CMK (cell line): ENCODE results near the gene CNNM3.
"Not testable (repeated sequence)": the region's sequence is repeated elsewhere in the genome, so short reads cannot be mapped to it uniquely, and the experiment has no call there.

Experiments used
- DNase-seq: peaks from one replicate; pipeline ENCODE4 v3.0.0-alpha.2; 2010; ENCODE audit warnings: low read depth

Gene CNNM3

DNA sequence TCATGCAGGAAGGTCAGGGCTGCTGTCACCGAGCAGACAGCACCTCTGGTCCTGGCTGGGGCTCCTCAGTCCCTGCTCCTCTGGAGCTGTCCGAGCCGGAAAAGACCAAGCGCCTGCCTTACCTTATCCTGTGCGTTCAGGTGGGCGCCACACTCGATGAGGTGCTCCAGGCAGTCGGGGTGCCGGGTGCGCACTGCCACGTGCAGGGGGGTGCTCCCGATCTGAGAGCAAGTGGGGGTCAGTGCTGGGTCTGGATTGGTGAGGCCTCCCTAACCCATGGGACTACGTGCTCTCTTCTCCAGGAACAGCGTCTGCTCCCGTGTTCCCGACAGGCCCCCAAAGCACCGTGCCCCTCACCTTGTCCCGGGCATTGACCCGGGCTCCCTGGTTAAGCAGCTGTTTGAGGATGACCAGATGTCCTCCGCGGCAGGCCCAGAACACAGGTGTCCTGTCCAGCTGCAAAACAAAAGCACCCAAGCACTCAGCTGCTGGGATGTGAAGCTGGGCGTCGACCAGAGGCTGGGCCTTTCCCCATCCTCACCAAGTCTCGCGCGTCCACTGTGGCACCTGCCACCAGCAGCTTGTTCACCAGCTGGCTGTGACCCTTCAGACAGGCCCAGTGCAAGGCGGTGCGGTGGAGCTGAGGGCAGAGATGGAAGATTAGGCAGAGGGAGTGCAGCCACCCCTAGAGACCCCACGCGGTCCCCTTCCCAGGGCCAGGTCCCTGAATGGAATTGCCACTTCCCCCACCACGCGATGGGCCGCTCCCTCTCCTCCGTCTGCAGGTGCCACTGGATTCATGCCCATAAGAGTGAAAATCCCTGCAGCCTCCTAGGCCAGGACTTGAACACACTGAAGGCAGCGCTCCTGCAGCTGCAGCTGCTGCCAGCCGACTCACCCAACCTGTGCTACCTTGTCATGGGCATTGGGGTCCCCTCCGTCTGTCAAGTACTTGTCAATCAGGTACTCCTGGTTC is 24.1 kb downstream of the CNNM3 start:
- no peak for DNase-seq

DNA sequence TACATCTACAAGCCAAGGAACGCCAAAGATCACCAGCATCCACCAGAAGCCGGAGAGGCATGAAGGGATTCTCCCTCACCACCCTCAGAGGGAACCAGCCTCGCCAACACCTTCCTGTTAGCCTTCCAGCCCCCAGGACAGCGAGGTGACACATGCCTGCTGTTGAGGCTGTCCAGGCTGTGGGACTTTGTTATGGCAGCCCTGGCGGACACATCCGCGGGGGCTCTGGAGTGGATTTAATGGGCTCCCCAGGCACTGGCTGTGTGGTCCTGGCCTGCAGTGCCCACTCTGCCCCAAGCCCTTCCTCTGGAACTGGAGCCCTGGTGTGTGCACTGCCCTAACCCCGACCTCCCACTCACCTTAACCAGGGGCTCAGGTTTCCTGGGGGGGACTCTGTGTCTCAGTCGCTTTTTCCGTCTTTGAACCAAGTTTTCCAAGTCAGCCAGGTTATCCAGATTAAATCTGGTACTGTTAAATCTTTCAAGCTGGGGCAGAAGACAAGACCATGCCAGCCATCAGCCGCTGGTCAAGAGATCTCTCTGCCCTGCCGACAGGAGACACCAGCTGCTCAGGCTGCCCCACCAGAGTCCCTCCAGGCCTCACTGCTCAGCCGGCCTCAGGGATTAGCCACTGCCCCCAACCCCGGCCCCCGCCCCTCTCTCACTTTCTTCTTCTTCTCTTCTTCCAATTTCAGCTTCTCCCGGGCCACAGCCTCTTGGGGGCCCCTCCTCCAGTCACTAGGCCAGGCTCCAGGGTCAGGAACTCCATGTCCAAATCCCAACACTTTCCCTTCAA is 25.8 kb downstream of the CNNM3 start:
- no peak for DNase-seq

DNA sequence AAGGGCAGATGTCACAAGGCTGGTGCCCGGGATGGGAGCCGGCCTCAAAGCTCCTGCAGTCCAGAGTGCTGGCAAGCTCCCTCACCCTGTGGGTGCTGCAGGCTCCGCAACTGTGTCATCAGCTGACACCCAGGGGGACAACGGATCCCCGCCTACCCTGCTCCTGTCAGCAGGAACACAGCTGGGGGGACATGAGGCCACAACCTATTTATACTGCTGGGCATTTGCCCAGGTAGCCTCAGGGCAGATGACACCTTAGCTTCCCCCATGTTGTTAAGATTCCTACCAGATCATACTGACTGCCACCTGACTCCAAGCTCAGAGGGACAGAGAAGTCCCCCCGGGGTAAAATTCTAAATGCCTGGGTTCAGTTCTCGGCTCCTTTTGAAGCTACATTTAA is 26.5 kb downstream of the CNNM3 start:
- DNase-seq = no peak

DNA sequence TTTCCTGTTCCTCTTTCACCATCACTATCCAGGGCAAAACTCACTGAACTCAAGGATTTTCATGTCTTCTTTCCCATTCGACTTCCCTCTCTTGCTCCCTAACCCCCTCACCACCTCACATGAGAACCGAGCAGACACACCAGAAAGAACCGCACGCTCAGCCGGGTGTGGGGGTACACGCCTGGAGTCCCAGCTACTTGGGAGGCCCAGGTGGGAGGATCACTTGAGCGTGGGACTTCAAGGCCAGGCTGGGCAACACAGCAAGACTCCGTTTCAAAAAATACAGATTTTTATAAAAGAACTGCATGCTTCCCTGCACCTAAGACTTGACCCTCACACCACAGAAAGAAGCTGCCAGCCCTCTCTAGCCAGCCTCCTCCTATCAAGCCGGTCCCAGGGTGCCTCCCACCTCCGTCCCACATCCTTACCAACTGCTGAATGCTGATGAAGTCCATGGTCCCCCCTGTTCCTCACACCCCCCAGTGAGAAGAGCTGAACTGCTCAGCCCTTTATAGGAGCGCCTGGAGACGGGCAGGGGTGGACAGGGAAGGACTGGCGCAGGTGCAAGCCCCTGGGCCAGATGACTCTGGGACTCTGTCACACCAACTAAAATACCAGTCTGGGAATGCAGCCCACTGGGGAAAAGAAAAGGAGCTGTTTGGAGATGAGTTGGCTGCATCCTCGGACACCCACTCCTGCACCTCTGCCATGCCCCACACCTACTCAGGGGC is 27.6 kb downstream of the CNNM3 start, which contains the start of gene ANKRD23:
Gene ANKRD23, minus strand, starts transcription at position 484 of the 731 bp plus-strand sequence. Its CDS starts 29 bp downstream, at position 455.
- no peak for DNase-seq

DNA sequence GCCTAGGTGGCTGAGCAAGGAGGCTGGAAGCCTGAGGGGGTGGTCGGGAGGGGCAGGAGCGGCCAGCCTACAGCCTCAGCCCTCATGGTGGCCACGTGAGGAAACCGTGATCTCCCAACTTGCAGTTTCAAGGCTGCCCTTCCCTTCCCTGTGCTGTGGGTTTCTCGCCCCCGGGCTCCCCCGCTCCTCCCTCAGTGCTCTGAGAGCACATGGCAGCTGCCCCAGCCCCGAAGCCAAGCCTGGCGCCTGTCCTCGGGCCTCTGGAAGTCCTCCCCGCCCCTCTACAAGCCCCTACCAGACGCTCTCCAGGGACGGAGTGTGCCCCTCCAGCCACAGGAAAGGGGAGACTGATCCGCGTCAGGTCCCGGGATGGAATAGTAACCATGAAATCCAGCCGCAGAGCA is 28.3 kb downstream of the CNNM3 start:
- DNase-seq = no peak

DNA sequence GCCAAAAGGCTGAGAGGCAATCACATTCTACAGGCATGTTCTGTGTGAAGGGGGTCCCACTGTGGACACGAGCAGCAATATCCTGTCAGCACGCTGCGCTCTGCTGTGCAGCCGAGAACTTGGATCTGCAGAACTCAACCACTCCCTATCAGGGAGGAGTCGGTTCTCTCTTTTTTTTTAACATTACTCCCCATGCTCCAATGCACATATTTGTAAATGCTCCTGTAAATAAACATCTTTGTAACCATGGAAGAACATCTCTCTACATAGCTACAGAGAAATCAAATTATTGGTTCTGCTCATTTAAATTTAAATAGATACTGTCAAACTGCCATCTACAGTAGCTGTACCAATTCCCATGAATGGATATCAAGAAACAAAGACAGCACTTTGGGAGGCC is 30.8 kb downstream of the CNNM3 start:
- DNase-seq = no peak

DNA sequence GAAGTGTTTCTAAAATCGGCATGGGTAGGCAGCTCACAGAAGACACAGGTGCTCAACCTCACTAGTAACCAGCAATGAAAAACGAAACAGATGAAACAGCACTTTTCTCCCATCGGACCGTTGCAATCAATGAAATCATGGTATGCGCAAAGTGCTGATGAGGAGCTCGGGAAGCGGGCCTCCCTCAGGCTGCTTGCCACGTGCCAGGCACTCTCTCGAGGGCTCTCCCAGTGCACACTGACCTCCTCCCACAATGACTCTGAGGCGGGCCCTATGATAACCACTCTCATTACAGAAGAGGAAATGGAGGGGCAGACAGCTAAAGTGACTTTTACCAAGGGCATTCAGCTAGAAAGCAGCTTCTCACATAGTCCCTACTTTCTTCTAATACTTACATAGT is 31.5 kb downstream of the CNNM3 start:
- DNase-seq = no peak

DNA sequence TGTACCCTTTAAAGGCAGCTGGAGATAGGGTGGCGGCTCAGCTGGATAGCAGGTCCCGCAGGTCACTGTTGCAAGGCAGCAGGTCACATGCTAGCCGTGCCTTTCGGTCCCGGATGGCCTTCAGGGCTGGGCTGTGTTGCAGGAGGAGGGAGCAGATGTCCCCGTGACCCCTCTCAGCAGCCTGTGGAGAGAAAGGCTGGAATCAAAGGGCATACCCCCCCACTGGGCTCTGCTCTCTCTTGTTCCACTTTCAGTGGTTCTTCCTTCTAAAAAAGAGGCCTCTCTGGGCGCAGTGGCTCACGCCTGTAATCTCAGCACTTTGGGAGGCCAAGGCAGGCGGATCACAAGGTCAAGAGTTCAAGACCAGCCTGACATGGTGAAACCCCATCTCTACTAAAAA is 32.2 kb downstream of the CNNM3 start:
- DNase-seq = no peak

DNA sequence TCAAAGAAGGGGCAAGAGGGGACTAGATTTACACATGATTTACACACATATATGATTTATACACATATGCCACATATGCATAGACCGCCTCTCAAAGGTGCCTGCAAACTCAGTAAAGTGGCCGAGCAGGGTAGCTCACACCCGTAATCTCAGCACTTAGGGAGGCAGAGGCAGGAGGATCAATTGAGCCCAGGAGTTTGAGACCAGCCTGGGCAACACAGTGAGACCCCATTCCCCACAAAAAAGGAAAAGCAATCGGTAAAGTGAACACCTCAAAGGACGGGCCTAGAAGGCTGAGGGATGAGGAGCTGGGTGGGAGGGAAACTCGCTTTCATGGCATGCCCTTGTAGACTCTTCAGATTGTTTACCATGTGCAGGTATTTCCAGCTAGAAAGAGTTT is 36.6 kb downstream of the CNNM3 start:
- DNase-seq = no peak

DNA sequence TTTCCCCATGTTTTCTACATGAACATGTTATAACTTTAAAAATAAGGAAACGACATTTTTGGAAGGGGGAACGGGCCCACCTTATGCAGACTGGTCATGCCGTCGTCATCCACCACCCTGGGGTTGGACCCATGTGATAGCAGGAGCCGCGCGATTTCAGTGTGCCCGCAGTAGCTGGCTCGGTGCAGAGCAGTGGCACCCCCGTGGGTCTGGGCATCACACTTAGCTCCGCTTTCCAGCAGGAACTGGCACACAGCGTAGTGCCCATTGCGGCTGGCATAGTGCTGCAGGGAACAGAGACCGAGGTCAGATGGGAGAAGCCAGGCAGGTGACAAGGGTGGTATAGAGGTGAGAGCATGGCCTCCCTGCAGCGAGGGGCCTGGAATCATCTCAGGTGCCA is 37.3 kb downstream of the CNNM3 start:
- DNase-seq = no peak

DNA sequence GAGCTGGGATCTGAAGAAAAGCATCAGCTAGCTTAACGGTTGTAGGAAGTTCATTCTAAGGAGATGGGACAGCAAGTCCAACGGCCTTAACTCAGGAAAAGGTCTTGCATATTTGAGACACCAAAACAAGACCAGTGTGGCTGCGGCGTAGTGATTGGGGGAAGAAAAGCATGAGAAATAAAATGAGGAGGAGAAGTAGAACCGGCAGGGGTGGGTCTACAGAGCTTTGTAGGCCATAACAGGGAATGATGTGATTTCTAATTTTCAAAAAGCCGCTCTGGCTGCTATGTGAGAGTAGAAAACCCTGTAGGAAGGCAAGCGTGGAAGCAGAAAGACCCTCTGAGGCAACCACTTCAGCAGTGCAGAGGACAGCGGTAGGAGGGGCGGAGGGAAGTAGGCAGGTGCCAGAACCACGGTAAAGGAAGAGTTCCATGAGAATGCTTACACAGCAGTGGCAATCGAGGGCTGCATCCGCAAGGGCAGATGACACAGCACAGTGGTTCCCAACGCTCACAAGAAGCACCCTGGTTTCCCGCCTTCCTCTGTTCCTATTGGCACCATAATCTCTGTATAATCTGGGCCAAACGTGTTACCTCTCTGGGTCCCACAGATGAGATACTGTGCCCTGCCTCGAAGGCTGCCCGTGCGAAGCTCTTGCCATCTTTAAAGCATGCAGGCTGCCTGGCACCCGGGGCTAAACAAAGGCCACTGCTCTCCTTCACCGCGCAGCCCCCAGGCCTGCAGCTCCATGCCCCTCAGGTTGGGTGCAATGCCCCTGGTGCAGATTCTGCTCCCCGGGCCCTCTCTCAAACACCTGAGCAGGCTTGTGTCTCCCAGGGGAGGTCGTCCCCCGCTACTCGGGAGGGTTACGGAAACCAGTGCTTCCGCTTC is 41.0 kb downstream of the CNNM3 start:
- DNase-seq = no peak

DNA sequence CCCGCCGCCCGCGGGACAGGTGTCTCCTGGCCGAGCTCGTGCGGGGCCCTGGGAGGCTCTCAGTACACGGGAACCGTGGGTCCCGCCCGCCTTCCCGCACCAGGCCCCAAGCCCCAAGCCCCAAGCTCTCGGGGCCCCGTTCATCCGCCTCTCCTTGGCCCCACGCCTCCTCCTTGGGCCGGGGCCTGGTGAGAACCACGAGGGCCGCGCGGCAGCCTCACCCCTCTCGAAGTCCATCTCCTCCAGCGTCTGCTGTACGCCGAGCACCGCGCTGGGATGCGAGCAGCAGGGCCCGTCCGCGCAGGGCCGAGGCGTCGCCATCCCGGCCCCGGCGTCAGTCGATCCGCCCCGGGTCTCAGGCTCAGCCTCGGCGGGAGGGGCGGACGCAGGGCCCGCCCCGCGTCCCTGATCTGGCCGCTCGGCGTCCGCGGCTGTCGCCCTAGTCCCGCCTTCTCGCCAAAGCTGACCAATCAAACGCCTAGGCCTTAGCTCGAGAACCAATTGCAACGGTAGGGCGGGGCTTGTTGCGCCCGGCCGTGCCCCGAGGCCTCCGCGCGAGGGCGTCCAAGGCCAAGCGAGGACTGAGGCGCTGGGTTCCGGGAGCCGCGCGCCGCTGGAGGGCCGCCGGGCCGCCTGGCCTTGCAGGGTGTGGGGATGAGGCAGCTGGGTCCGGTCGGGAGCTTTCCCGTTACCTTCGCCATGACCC is 41.8 kb downstream of the CNNM3 start, which contains the start of gene ANKRD39:
Gene ANKRD39, minus strand, starts transcription at position 350 of the 706 bp plus-strand sequence. Its CDS starts 29 bp downstream, at position 321.
- DNase-seq = peak; percentile 96

DNA sequence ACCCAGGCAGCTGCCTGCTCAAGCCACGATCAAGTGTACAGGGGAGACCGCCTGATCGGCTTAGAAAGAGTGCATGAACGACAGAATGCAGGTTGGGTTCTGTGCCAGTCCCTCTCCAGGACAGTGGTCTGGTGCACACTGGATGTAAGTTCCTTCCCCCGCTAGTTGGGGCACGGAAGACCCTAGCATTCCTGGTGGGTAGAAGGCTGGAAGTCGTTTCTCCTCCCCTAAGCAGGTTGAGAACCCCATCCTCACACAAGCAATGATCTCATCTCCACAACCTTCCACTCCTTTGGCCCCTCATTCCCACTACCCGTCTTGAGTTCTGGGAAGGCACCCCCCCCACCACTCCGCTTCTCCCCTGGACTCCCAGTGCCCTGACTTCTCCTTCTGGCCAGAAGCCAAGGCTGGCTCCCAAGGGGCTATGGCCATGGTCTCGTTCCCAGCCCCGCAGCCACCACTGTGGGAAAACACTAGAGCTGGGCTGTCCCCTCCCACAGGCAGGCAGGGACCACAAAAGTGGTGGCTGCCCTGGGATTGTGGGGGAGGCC is 43.1 kb downstream of the CNNM3 start:
- DNase-seq = no peak

DNA sequence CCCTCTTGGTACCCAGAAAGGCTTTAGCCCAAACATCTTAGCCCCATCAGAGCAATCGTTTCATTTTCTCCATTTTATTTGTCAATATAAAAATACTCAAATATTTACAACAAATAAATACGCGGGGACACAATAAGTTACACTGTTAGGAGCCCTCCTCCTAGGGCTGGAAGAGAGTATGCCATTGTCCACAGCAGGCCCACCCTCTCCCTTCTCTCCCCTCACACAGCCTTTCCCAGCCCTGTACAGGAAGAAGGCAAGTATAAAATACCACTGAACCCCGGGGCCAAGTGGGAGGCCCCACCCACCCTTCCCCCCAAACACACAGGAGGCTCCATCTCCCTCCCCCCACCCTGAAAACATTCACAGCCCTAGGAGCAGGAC is 43.6 kb downstream of the CNNM3 start:
- no peak for DNase-seq

DNA sequence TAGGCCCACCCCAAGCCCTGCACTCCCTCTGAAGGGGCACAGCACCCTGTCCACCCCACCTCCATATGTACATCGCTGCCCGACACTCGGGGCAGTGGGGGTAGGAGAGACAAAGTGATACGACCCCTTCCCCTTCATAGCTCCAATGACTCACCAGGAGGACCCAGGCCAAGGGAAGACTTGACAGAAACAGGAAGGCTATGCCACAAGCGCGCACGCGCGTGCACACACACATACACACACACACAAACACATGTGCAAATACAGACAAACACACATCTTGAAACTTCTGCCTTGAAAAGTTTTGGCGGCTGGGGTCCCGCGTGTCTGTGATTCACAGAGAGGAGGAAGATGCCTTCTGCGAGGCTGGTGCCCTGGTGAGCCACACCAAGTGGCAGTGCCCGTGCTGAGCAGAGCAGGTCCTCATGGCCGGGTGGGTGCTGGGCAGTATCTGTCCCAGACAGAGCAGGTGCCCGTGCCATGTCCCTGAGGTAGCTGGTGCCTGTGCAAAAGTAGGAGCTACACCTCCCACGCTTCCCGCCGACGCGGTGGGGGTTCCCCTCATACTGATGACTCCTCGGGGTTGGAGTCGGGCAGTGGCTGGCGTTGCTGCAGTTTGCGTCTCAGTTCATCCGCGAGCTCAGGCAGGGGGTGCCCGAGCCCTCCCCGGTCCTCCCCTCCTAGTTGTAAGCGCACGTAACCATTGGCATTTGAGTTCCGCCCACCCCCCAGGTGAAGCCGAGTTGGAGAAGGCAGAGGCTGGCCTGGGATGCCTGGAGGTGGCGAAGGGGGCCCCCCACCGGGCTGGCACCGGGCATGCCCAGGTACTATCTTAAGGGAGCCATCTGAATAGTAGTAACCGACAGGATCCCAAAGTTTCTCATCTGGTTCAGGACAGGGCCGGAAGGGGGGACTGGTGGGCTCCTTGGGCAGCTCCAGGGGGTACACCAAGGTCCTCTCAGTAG is 44.3 kb downstream of the CNNM3 start:
- DNase-seq = no peak

DNA sequence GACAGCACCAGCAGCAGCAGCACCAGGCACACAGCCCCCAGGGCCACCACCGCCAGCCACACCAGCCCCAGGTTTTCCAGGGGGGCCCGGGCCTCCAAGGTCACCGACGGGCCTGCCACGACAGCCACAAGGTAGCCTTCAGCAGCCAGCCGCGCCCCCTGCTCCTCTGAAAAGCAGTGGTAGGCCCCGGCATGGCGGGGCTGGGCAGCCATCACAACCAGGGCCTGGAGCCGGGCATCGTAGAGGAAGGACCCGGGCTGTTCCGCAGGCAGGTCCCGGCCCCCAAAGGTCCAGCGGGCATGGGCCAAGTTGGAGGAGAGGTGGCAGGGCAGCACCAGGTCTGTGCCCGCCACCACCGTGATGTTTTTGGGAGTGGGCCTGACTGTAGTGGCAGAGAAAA is 45.0 kb downstream of the CNNM3 start:
- no peak for DNase-seq

DNA sequence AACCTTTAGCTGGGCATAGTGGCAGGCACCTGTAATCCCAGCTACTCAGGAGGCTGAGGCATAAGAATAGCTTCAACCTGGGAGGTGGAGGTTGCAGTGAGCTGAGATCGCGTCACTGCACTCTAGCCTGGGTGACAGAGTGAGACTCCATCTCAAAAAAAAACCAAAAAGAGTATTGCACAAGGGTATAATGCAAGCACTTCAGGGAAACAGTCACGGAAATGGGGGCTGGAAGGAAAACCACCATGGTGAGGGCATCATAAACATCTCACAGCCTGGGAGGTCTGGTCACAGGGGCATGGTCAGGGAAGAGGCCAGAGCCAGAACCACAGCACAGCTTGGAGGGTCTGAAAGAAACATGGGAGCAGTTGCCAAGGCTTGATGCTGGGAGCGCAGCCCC is 47.0 kb downstream of the CNNM3 start:
- not testable (repeated sequence) for DNase-seq

DNA sequence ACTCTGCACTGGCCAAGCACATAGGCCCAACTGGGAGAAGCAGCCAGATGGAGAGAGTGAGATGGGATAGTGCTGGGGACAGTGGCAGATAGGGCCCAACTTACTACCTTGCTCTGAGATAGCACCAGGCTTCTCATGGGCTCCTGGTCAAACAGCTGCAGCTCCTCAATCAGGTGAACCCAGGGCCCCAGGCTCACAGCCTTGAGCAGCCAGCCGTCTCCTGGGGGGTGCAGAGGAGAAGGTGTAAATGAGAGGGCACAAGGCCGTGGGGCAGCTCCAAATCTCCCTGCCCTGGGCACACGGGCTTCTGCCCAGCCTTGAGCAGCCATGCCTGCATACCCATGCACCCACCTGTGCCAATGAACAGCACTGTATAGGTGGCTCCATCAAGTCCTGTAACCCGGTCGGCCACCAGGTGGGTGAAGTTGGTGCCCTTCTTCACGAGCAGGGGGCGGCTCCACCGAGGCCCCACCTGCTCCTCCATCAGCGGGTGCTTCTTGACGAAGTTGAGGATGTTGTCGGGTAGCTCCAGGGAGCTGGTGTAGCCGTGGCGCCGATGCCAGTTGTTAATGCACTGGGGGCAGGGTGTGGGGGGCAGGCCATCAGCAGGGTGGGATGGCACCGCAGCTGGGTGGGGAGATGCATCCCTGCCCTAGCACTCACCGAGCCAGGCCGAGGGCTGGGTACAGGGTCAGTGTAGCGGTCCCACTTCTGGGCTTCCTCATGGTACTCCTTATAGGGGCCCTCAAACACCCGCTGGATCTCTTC is 47.7 kb downstream of the CNNM3 start:
- DNase-seq = no peak
